Muscle of leg (tissue), 11 donors: Measurements from ENCODE around the gene ERAS. TPM values are rescaled to one million over a fixed set of nuclear protein-coding genes. Genes with fewer than 3 reads are reported as not detected.

Source experiments
- DNase-seq: peaks from one replicate; pipeline ENCODE4 v3.0.0; 2013
- H3K27ac ChIP-seq: one replicate; pipeline ENCODE4 v1.5.1; 2013; ENCODE audit warnings: mild to moderate bottlenecking, low read length, control low read depth
- H3K27me3 ChIP-seq: one replicate; pipeline ENCODE4 v1.6.1; 2013; ENCODE audit warnings: low read length; ENCODE audit not compliant: control insufficient read depth, insufficient read depth
- H3K36me3 ChIP-seq: one replicate; pipeline ENCODE4 v1.6.1; 2013; ENCODE audit warnings: low read length; ENCODE audit not compliant: control insufficient read depth, insufficient read depth
- H3K4me1 ChIP-seq: one replicate; pipeline ENCODE4 v1.6.1; 2013; ENCODE audit warnings: low read length; ENCODE audit not compliant: control insufficient read depth, insufficient read depth
- H3K4me3 ChIP-seq: one replicate; pipeline ENCODE4 v1.5.1; 2013; ENCODE audit warnings: low read length, control low read depth
- H3K9me3 ChIP-seq: replicated peaks from 2 replicates; pipeline ENCODE4 v1.6.1; 2013; ENCODE audit warnings: low read depth, low read length; ENCODE audit not compliant: control insufficient read depth
- WGBS: methylation state at CpG from one replicate; pipeline ENCODE4 v1.1.5; 2013; ENCODE audit warnings: missing lambda C conversion rate; ENCODE audit not compliant: insufficient coverage; 5-methylcytosine and 5-hydroxymethylcytosine counted together
- polyA plus RNA-seq, 8 donors: library from polyadenylated mRNA; unstranded; fragments of 120-200 nt; gene quantifications; one replicate each; pipeline versions ENCODE4 v1.2.1 to v1.2.3, GENCODE V29; 2013; ENCODE audit warnings: inconsistent platforms in 1 of 8, low replicate concordance in 1 of 8; ENCODE audit not compliant: insufficient read length in 8 of 8, insufficient read depth in 1 of 8
- total RNA-seq: library from RNA; stranded (reverse); fragments of 120-200 nt; gene quantifications from one replicate; pipeline ENCODE4 v1.2.4, GENCODE V29; 2013

Gene ERAS
- total and polyA plus RNA-seq, 9 donors: 0.10 TPM; not detected in 8

DNA sequence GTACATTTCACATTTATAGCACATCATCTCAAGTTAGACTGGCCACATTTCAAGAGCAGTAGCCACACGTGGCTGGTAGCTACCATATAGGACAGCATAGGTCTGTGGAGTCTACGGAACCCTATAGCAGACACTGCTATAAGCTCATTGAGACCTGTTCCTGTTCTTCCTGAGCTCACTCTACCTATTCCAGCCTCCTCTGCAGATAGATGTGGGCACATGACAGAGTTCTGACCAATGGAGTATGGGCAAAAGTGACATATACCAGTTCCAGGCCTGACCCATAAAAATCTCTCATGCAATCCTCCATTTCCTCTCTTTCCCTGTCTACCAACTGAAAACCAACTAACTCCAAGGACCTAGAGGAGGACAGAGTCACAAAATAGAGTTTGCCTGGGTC, 28.0 kb upstream of the ERAS start:
- Histone ChIP-seq H3K4me3 (no peak overlapping the region), H3K27me3 (peaks cover 4% of the 10 kb centered on the region), H3K9me3 (no peaks in the 10 kb centered on the region), H3K27ac (no peak overlapping the region), H3K4me1 (peaks cover 11% of the 10 kb centered on the region), H3K36me3 (peaks cover 5% of the 10 kb centered on the region)
- 71% methylated on average over 1 of the region's 2 CpGs for WGBS
- DNase-seq: no peak

DNA sequence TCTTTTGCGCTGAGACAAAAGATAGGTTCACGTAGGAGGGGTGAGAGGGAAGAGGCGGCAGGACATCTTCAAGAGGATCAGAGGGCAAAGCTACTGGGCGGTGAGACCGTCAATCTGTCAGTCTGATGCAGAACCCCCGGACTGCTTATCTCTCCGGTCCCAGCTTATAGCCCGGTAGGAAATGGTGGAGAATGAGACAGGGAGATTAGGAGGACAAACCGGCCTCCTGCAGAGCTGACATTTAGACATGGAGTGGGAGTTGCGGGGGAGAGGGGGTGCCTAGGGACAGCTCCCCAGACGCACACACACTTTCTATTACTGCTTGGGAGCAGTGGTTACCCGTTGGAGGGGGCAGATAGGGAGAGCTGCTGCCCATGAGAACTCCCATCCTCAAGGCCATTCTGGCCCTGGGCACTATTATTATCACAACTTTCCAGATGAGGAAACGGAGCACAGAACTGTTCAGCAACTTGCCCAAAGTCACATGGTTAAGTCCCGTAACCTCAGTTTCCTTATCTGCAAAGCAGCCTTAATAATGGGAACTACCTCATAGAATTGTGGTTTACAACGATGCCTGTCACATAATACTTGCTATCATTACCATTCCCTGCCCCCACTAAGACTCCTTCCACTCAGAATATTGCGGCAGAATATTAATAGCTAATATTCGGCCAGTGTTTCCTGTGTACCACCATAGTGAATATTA, 25.6 kb upstream of the ERAS start:
- DNase-seq: no peak
- WGBS: 50% methylated on average over 12 of the region's 17 CpGs
- H3K9me3 ChIP-seq: no peaks in the 10 kb centered on the region
- H3K36me3 ChIP-seq: peaks cover 17% of the 10 kb centered on the region
- H3K27me3 ChIP-seq: peaks cover 2% of the 10 kb centered on the region
- peaks cover 11% of the 10 kb centered on the region for H3K4me1 ChIP-seq
- H3K27ac ChIP-seq: peak overlapping the region; percentile 96
- H3K4me3 ChIP-seq: peak overlapping the region; percentile 61

DNA sequence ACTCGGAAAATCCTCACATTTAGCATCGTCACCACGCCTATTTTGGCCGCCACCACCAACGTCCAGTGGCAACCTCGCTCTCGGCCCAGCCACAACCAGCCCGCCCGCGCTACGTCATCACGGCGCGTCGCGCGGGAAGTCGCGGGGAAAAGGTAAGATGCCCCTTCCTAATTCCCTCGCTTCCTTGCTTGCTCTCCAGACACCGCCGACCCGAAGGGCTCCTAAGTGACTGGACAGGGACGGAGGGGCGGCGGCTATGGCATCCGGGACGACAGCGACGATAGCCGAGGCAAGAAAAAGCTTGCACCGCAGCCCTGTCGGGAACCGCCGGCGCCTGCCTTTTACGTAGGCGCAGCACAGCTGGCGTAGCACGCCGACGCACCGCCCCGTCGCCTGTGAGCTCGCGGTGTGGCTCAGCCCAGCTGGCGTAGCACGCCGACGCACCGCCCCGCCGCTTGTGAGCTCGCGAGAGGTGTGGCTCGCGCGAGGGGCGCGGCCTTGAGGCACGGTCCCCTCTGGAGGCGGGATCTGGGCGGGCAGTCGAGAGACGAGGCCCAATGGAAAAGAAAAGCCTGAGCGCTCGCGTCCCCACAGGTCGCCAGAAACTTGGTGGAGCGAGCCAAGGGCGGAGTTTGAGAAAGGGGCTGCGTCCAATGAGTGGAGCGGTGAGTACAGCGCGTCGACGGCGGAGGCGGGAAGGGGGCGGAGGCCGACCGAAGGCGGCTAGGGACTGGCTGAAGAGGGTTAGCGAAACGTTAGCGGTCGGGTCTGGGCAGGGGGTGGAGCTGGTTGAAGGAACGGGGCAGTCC, 24.8 kb upstream of the ERAS start, which contains the start of gene HDAC6:
TSS of gene HDAC6 (plus strand) at position 788 of the 809 bp plus-strand sequence. CDS start 626 bp downstream, outside the sequence.
- Histone ChIP-seq H3K4me3 (peak within 1 kb of the TSS; percentile 74), H3K27ac (peak within 1 kb of the TSS; percentile 100), H3K9me3 (no peaks in the 10 kb centered on the region), H3K4me1 (peaks cover 11% of the 10 kb centered on the region), H3K36me3 (peaks cover 21% of the 10 kb centered on the region), H3K27me3 (peaks cover 2% of the 10 kb centered on the region)
- WGBS: 35% methylated on average over 83 of the region's 89 CpGs
- peak; percentile 99 for DNase-seq

DNA sequence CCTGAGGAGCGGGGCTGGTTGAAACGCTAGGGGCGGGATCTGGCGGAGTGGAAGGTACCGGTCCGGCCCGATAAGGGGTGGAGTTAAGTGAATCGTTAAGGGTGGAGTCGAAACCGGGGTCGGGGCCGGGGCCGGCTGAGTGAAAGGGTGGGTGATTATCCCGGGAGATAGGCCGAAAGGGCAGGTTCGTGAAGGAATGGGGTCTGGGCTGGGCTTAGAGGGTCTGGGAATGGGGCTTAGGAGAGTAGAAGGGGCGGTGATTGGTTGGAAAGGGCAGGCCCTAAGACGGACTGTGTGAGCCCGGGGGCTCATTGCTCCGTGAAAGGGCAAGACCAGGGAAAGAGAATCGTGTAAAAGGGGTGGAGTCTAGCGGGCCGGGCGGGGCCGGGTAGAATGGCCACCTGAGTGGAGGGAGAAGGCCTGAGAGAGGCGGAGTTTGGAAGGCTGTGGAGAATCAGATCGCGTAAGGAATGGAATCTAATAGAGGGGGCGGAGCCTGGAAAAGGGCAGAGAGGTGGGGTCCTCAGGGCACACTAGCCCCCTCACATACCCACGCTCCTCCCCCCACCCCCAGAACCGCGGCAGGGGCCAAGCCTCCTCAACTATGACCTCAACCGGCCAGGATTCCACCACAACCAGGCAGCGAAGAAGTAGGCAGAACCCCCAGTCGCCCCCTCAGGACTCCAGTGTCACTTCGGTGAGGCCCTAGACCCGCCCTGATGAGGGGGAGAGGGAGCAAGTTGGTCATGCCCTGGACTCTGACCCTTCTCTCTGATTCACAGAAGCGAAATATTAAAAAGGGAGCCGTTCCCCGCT, 24.0 kb upstream of the ERAS start:
- peaks cover 21% of the 10 kb centered on the region for H3K36me3 ChIP-seq
- 42% methylated on average over 28 of the region's 40 CpGs for WGBS

DNA sequence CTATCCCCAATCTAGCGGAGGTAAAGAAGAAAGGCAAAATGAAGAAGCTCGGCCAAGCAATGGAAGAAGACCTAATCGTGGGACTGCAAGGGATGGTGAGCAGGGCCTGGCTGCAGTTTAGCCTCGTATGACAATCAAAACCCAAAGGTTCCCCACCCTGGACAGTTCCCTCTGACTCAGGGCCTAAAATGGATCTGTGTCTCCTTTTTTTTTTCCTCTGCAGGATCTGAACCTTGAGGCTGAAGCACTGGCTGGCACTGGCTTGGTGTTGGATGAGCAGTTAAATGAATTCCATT, 23.5 kb upstream of the ERAS start:
- DNase-seq: peak; percentile 10
- H3K4me3 ChIP-seq: peak overlapping the region; percentile 74

More for the DNA sequence above, 24.0 kb upstream of the ERAS start:
- Histone ChIP-seq H3K27ac (peak overlapping the region; percentile 100), H3K4me1 (peaks cover 11% of the 10 kb centered on the region), H3K27me3 (peaks cover 1% of the 10 kb centered on the region), H3K9me3 (no peaks in the 10 kb centered on the region), H3K4me3 (peak overlapping the region; percentile 74)
- DNase-seq: peak; percentile 92

DNA sequence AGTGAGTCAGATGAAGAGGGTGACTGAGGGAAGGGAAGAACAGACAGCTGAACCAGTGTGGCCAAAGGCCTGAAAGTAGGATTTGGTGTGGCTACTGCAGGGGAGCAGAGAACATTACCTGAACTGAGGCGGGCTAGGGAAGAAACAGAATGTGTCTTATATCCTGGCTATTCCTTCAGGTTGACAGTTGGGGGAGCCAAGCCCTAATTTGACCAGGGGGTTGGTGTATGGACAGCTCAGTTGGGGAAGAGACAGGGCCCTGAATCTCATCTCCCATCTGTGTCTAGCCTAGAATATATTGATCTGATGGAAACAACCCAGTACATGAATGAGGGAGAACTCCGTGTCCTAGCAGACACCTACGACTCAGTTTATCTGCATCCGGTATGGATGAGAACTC, 20.2 kb upstream of the ERAS start:
- Histone ChIP-seq H3K27me3 (no peaks in the 10 kb centered on the region), H3K27ac (no peak overlapping the region), H3K4me3 (no peak overlapping the region), H3K4me1 (peaks cover 7% of the 10 kb centered on the region), H3K36me3 (peaks cover 21% of the 10 kb centered on the region), H3K9me3 (no peaks in the 10 kb centered on the region)
- no peak for DNase-seq
- WGBS: 71% methylated on average over 1 of the region's 4 CpGs

More for the DNA sequence above, 23.5 kb upstream of the ERAS start:
- WGBS: 52% methylated on average over 4 of the region's 4 CpGs
- Histone ChIP-seq H3K4me1 (peaks cover 11% of the 10 kb centered on the region), H3K27ac (peak overlapping the region; percentile 100), H3K27me3 (no peaks in the 10 kb centered on the region), H3K36me3 (peaks cover 21% of the 10 kb centered on the region), H3K9me3 (no peaks in the 10 kb centered on the region)

DNA sequence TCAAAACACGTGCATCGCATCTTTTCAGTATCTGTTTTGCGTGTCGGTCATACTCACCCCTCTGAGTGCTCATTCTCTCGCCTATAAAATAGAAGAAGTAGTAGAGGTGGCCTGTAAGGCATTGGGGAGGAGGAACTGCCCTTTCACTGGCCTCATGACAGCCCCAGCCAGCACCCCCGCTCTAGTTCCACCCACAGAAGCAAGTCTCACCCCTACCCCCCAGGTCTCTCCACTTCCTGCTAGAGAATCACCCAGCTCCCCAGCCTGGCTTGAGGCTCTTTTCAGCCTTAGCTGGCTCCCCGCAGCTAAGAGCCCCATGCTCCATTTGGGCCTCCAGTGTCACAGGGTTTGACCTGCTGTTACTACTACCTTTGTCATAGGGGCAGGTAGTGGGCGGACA, 12.7 kb upstream of the ERAS start:
- H3K36me3 ChIP-seq: peaks cover 38% of the 10 kb centered on the region
- WGBS: 91% methylated on average over 1 of the region's 8 CpGs
- no peak overlapping the region for H3K27ac ChIP-seq
- no peaks in the 10 kb centered on the region for H3K4me1 ChIP-seq
- no peaks in the 10 kb centered on the region for H3K9me3 ChIP-seq
- H3K27me3 ChIP-seq: no peaks in the 10 kb centered on the region
- H3K4me3 ChIP-seq: no peak overlapping the region
- peak; percentile 10 for DNase-seq

DNA sequence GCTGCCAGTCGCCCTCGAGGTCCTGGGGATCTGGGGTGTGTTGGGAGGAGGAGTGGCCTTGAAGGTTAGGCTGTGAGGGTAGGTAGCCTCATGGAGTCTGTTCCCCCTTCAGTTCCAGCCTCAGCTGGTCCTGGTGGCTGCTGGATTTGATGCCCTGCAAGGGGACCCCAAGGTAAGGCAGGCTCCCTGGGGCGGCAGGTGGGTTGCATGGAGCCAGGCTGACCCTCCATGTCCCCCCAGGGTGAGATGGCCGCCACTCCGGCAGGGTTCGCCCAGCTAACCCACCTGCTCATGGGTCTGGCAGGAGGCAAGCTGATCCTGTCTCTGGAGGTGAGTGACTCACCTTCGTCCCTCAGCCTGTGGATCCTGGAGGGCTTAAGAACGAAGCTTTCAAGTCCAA, 11.6 kb upstream of the ERAS start:
- Histone ChIP-seq H3K4me3 (no peak overlapping the region), H3K4me1 (no peaks in the 10 kb centered on the region), H3K27ac (no peak overlapping the region), H3K36me3 (peaks cover 39% of the 10 kb centered on the region), H3K9me3 (no peaks in the 10 kb centered on the region), H3K27me3 (no peaks in the 10 kb centered on the region)
- no peak for DNase-seq
- WGBS: 90% methylated on average over 8 of the region's 8 CpGs

DNA sequence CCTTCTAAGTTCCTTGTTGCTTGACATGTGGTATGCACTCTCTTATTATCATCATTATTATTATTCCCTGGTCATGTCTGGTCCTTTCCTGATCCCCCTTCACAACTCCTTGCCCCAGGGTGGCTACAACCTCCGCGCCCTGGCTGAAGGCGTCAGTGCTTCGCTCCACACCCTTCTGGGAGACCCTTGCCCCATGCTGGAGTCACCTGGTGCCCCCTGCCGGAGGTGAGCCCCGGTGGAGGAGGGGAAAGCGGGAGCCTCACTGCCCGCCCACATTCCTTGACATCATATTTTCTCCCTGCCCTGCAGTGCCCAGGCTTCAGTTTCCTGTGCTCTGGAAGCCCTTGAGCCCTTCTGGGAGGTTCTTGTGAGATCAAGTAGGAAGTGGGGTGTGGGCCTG, 11.0 kb upstream of the ERAS start:
- Histone ChIP-seq H3K9me3 (no peaks in the 10 kb centered on the region), H3K4me1 (no peaks in the 10 kb centered on the region), H3K27ac (no peak overlapping the region), H3K27me3 (no peaks in the 10 kb centered on the region), H3K4me3 (no peak overlapping the region), H3K36me3 (peaks cover 44% of the 10 kb centered on the region)
- no peak for DNase-seq
- WGBS: 84% methylated on average over 6 of the region's 8 CpGs
